ENCODE results near the gene ZMYND8. TPM values are rescaled to one million over a fixed set of nuclear protein-coding genes. Genes with fewer than 3 reads are reported as not detected.

Gene ZMYND8
- total and polyA plus RNA-seq, 2 donors (not counting 3 experiments of a cell fraction or from before 2014, with no cell fraction given): 30.6 to 75.2 TPM

DNA sequence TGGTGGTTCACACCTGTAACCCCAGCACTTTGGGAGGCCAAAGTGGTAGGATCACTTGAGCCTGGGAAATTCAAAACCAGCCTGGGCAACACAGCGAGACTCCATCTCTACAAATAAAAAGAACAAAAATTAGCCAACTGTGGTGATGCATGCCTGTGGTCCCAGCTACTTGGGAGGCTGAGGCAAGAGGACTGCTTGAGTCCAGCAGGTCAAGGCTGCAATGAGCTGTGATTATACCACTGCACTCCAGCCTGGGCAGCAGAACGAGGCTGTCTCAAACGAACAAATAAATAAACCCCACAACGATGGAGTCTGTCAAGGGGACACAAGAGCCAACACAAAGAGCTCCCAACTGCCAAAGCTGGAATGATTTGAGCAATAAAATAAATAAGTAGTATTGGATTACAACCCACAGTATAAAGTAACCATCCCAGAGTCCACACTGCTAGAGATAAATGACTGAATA, 13.5 kb downstream of the ZMYND8 start:
- Histone ChIP-seq H3K36me3 (ENCODE audit: control insufficient read depth in 2 of 2, extremely low read depth in 1 of 2, insufficient read depth in 2 of 2, low read length in 2 of 2) (peaks cover 4 to 23% of the 10 kb centered on the region in 2 experiments), H3K9me3 (replicated peaks; ENCODE audit: control insufficient read depth, insufficient read depth, low read length) (no peaks in the 10 kb centered on the region), H3K9ac (replicated peaks; ENCODE audit: extremely low read depth, insufficient read depth, low read length) (no peak overlapping the region), H3K4me1 (ENCODE audit: control insufficient read depth, extremely low read depth, insufficient read depth, low read length) (peaks cover 6% of the 10 kb centered on the region), H3K27me3 (ENCODE audit: control insufficient read depth in 2 of 2, insufficient read depth in 2 of 2, low read length in 2 of 2) (no peaks in the 10 kb centered on the region), H2AFZ (ENCODE audit: low read depth, low read length) (no peak overlapping the region), H4K20me1 (replicated peaks; ENCODE audit: control insufficient read depth, extremely low read depth, insufficient read depth, low read length) (no peaks in the 10 kb centered on the region), H3K9me1 (replicated peaks; ENCODE audit: control insufficient read depth, extremely low read depth, insufficient read depth, low read length) (no peaks in the 10 kb centered on the region), H3K79me2 (ENCODE audit: control insufficient read depth, insufficient read depth, low read length) (peaks cover 77% of the 10 kb centered on the region), H3K27ac (ENCODE audit: insufficient read depth, low read depth, low read length) (no peak overlapping the region), H3K4me3 (replicated peaks in 1 of 3; ENCODE audit: insufficient read depth in 1 of 3, low read depth in 1 of 3, low read length in 3 of 3) (no peak overlapping the region), H3K4me2 (ENCODE audit: insufficient read depth, low read length) (no peak overlapping the region)
- intact Hi-C loops (cut with micrococcal nuclease): no loop called here
- no TSS peak for BruUV-seq (replicated peaks)
- FAIRE-seq (peak; percentile 18), DNase-seq (ENCODE audit: low read depth, low spot score) (no peak)
- TF ChIP-seq FOS (IDR thresholded peaks at IDR 0.05; ENCODE audit: borderline replicate concordance, insufficient read depth, low read length) (no peak), MYC (IDR thresholded peaks at IDR 0.05; ENCODE audit: low read depth, low read length) (no peak), GATA2 (IDR thresholded peaks at IDR 0.05; ENCODE audit: insufficient read depth, insufficient read length, low read depth, low read length) (no peak), EZH2 (IDR thresholded peaks at IDR 0.05; ENCODE audit: borderline replicate concordance, low read depth, low read length, severe bottlenecking) (no peak), POLR2A (IDR thresholded peaks at IDR 0.05; ENCODE audit: low read depth, low read length) (no peak), POLR2AphosphoS5 (IDR thresholded peaks at IDR 0.05; ENCODE audit: insufficient read depth, low read depth, low read length) (no peak), JUN (IDR thresholded peaks at IDR 0.05; ENCODE audit: borderline replicate concordance, insufficient read depth, insufficient read length, low read depth) (no peak)
- TF ChIP-seq, protein P1, sequence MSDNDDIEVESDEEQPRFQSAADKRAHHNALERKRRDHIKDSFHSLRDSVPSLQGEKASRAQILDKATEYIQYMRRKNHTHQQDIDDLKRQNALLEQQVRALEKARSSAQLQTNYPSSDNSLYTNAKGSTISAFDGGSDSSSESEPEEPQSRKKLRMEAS (IDR thresholded peaks at IDR 0.05; ENCODE audit: insufficient read depth, insufficient read length): no peak
- TF ChIP-seq, protein P2, sequence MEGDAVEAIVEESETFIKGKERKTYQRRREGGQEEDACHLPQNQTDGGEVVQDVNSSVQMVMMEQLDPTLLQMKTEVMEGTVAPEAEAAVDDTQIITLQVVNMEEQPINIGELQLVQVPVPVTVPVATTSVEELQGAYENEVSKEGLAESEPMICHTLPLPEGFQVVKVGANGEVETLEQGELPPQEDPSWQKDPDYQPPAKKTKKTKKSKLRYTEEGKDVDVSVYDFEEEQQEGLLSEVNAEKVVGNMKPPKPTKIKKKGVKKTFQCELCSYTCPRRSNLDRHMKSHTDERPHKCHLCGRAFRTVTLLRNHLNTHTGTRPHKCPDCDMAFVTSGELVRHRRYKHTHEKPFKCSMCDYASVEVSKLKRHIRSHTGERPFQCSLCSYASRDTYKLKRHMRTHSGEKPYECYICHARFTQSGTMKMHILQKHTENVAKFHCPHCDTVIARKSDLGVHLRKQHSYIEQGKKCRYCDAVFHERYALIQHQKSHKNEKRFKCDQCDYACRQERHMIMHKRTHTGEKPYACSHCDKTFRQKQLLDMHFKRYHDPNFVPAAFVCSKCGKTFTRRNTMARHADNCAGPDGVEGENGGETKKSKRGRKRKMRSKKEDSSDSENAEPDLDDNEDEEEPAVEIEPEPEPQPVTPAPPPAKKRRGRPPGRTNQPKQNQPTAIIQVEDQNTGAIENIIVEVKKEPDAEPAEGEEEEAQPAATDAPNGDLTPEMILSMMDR (IDR thresholded peaks at IDR 0.05; ENCODE audit: extremely low read depth in 1 of 2, insufficient read depth in 1 of 2, low read depth in 1 of 2, low read length in 2 of 2): no peak
- CTCF ChIA-PET: interaction anchor here (0.7 to 3.4 kb wide), 6 partner anchors 11 to 278 kb away, joined by 3 to 15 read pairs (median 4); no protein-coding TSS in a partner anchor
- POLR2A ChIA-PET: interaction anchor here (1.0 kb wide), 1 partner anchor 12 kb away, joined by 3 read pairs; no protein-coding TSS in a partner anchor
- dilution Hi-C loops (cut with MboI; ENCODE audit: extremely low pct_ligation_motif_present, low sequenced_read_pairs): no loop called here

Data from endothelial cell of umbilical vein (primary cell).